Gastrocnemius medialis (tissue), 4 donors: ENCODE data around the gene TADA1. TPM values are rescaled to one million over a fixed set of nuclear protein-coding genes. Genes with fewer than 3 reads are reported as not detected.

Source experiments
- ATAC-seq, 2 donors: fragments of 150-250 bp; one replicate each; pipeline ENCODE4 v1.9.1; 2016
- DNase-seq, 2 donors: peaks; one replicate each; pipeline ENCODE4 v3.0.0-alpha.2; 2019
- H3K27ac ChIP-seq, 4 donors: fragments of 200-600 bp; sonication (generic); 1 replicate in 1 of 4; 2 replicates in 3 of 4; pipeline ENCODE4 v1.5.1; 2016 to 2018; ENCODE audit warnings: mild to moderate bottlenecking in 2 of 4, moderate library complexity in 1 of 4
- H3K27me3 ChIP-seq, 3 donors: fragments of 200-600 bp; sonication (generic) in 2 of 3; 1 replicate in 1 of 3; 2 replicates in 2 of 3; pipeline versions ENCODE4 v1.5.1 to v1.6.0; 2016 to 2019; ENCODE audit warnings: mild to moderate bottlenecking in 1 of 3, moderate library complexity in 1 of 3
- H3K36me3 ChIP-seq, 2 donors: fragments of 200-600 bp; sonication (generic) in 1 of 2; one replicate each; pipeline ENCODE4 v1.5.1; 2017 to 2018
- H3K4me1 ChIP-seq, 2 donors: fragments of 200-600 bp; sonication (generic) in 1 of 2; one replicate each; pipeline ENCODE4 v1.5.1; 2016 to 2017; ENCODE audit warnings: mild to moderate bottlenecking in 2 of 2
- H3K4me3 ChIP-seq, 4 donors: fragments of 200-600 bp; sonication (generic) in 3 of 4; 1 replicate in 1 of 4; 2 replicates in 3 of 4; pipeline ENCODE4 v1.5.1; 2016 to 2019; ENCODE audit warnings: mild to moderate bottlenecking in 2 of 4
- H3K9me3 ChIP-seq, 3 donors: fragments of 200-600 bp; sonication (generic) in 2 of 3; 1 replicate in 1 of 3; 2 replicates in 2 of 3; pipeline ENCODE4 v1.5.1; 2016 to 2019
- CTCF ChIP-seq, 5 experiments: fragments of 450-650 bp in 3 of 5; fragments of 200-600 bp in 2 of 5; sonication (generic) in 2 of 5; IDR thresholded peaks in 4 of 5; conservative IDR thresholded peaks in 1 of 5; 1 replicate in 4 of 5; 2 replicates in 1 of 5; pipeline ENCODE4 v1.5.1; 2016 to 2019; ENCODE audit warnings: antibody characterized with exemption in 5 of 5, mild to moderate bottlenecking in 3 of 5, moderate library complexity in 3 of 5
- POLR2A ChIP-seq, 2 donors: fragments of 450-650 bp; IDR thresholded peaks; one replicate each; pipeline ENCODE4 v1.6.1; 2017; ENCODE audit warnings: antibody characterized with exemption in 2 of 2, mild to moderate bottlenecking in 2 of 2, moderate library complexity in 2 of 2
- in situ Hi-C, 4 donors: fragments of 200-750 bp; cut with MboI; loops; one replicate each; pipeline versions ENCODE4 v1.15.0 to v1.8.0; 2017; ENCODE audit warnings: low sequenced_read_pairs in 4 of 4
- intact Hi-C: fragments of 100-400 bp; cut with DNase I; formaldehyde crosslinking; loops from one replicate; pipeline ENCODE4 v1.15.1; 2023; ENCODE audit warnings: low total_unique reads
- total RNA-seq, 4 donors: library from RNA; depleted of rRNA; stranded (reverse); fragments of >200 nt; gene quantifications; one replicate each; pipeline versions ENCODE4 v1.1.0 to v1.2.3, GENCODE V29; 2016

The TADA1 gene
- total RNA-seq, 4 donors from 2014 or later, result 8.7 to 11.8 (median 10.0) TPM

- Histone ChIP-seq H3K9me3 (no peaks in the 10 kb centered on the region), H3K36me3 (peaks cover 0 to 73% of the 10 kb centered on the region in 2 donors), H3K27ac (no peak overlapping the region), H3K4me1 (peaks cover 35 to 43% of the 10 kb centered on the region in 2 donors), H3K4me3 (no peak overlapping the region), H3K27me3 (no peaks in the 10 kb centered on the region)
- DNase-seq, result no peak
- ATAC-seq, result no peak
- TF ChIP-seq CTCF (IDR thresholded peaks at IDR 0.05 in 4 of 5, conservative IDR thresholded peaks at IDR 0.05 in 1 of 5), result no peak
- TF ChIP-seq POLR2A (IDR thresholded peaks at IDR 0.05), result no peak
- intact Hi-C loops (no loop called here), in situ Hi-C loops (no loop called here)
Measured at GRCh38 chr1:166849135-166849534, 26.9 kb downstream of the TADA1 start.

GRCh38 chr1:166848193-166848592 is 27.9 kb downstream of the TADA1 start:
- Histone ChIP-seq H3K4me3 (no peak overlapping the region), H3K4me1 (peaks cover 44 to 52% of the 10 kb centered on the region in 2 donors), H3K27ac (peak overlapping the region in 1 of 4 donors; percentile 99), H3K36me3 (peaks cover 0 to 71% of the 10 kb centered on the region in 2 donors), H3K27me3 (no peaks in the 10 kb centered on the region), H3K9me3 (no peaks in the 10 kb centered on the region)
- DNase-seq, result no peak
- ATAC-seq, result no peak
- intact Hi-C loops, result no loop called here
- in situ Hi-C loops, result no loop called here
- TF ChIP-seq POLR2A (IDR thresholded peaks at IDR 0.05), result no peak
- TF ChIP-seq CTCF (IDR thresholded peaks at IDR 0.05 in 4 of 5, conservative IDR thresholded peaks at IDR 0.05 in 1 of 5), result no peak

DNA sequence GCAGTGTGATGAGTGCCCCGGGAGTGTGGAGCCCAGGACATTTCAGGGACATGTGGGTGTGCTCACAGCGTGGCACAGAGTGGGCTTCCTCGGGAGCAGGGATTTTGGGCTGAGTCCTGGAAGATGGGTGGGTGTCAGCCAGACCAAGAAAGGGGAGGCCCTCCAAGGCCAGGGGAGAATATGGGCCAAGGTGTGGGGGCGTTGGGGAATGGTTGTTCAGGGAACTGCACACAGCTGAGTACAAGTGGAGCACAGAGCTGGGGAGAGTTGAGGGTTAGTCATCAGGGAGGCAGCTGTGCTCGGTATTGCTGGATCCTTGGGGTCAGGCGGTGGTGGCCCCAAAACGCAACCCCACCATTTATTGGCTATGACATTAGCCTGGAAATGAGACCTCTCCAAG is 31.3 kb downstream of the TADA1 start:
- DNase-seq (no peak), ATAC-seq (no peak)
- Histone ChIP-seq H3K27me3 (no peaks in the 10 kb centered on the region), H3K27ac (peak overlapping the region; percentile 62 to 99 (median 70)), H3K4me3 (no peak overlapping the region), H3K36me3 (peaks cover 0 to 60% of the 10 kb centered on the region in 2 donors), H3K4me1 (peaks cover 74 to 86% of the 10 kb centered on the region in 2 donors), H3K9me3 (no peaks in the 10 kb centered on the region)
- intact Hi-C loops (no loop called here), in situ Hi-C loops (loop anchor here in 1 of 4 donors (5.0 kb wide), 1 partner anchor 33 kb away; the partner anchor contains the start of gene TADA1)
- TF ChIP-seq POLR2A (IDR thresholded peaks at IDR 0.05), result no peak
- no peak for TF ChIP-seq CTCF (IDR thresholded peaks at IDR 0.05 in 4 of 5, conservative IDR thresholded peaks at IDR 0.05 in 1 of 5)

DNA sequence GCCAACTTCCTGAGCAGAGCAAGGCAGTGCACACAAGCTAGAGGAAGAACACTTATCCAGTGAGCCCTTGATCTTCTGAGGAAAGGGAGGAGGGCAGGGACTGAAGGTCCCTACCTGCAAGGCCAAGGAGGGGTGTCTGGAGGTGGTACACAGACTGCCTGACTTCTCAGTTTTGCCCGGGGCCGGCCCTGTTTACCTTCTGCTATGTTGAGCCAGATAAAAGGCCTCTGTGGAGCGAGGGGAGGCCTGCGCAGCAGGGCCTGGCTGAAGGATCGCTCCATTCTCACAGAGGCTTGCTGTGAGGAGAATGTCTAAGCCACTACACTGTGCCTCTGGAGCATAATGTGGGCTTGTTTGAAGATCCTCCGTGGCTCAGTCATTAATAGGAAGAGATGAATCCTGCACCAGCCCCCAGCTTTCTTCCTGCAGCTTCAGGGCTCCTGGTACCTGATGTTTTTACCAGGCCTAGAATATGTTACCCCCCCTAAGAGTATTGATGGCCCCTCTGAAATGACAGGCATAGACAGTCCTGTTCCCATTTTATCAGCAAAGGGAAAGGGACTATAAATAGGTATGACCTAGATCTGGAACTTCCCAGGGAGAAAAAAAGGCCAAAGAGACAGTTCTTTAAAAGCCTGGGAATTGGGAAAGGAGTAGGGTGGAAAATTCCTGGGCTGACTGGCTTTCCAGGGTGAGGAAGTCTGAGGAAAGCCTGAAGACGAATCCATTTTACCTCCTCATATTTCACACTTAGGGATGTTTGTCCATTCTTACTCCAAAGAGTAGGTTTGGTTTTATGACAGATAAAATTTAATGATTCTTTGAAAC is 32.1 kb downstream of the TADA1 start:
- H3K27ac ChIP-seq, result peak overlapping the region; percentile 62 to 99 (median 70)
- H3K36me3 ChIP-seq, result peaks cover 0 to 52% of the 10 kb centered on the region in 2 donors
- H3K9me3 ChIP-seq, result no peaks in the 10 kb centered on the region
- TF ChIP-seq CTCF (IDR thresholded peaks at IDR 0.05 in 4 of 5, conservative IDR thresholded peaks at IDR 0.05 in 1 of 5), result no peak
- TF ChIP-seq POLR2A (IDR thresholded peaks at IDR 0.05), result no peak
- DNase-seq, result no peak
- H3K4me3 ChIP-seq, result no peak overlapping the region
- intact Hi-C loops (no loop called here), in situ Hi-C loops (loop anchor here in 1 of 4 donors (5.0 kb wide), 1 partner anchor 33 kb away; the partner anchor contains the start of gene TADA1)
- H3K27me3 ChIP-seq, result no peaks in the 10 kb centered on the region
- H3K4me1 ChIP-seq, result peaks cover 74 to 86% of the 10 kb centered on the region in 2 donors
- ATAC-seq, result peak in 1 of 2 donors; percentile 13
